ENCODE measurements around the gene C10orf90. TPM values are rescaled to one million over a fixed set of nuclear protein-coding genes. Genes with fewer than 3 reads are reported as not detected.
"Not testable (repeated sequence)": the region's sequence is repeated elsewhere in the genome, so short reads cannot be mapped to it uniquely, and the experiment has no call there.

The C10orf90 gene
- total RNA-seq, 4 donors from 2014 or later = not detected

DNA sequence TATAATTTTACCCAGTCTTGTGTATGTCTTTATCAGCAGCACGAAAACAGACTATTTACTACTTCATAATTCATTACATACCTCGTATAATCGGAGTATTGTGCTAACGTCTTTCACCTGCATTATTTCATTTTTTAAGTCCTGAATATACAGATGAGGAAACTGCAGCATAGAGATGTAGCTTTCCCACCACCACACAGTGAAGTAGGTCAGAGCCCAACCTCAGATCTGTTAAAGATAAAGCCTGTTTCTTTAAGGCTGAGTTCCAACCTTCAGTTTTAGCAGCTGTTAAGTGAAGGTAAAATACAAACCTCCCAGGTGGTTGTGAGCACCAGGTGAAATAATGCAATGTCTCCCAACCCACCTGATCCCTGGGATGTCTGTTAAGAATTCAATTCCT lies 280.2 kb downstream of the C10orf90 start:
- Histone ChIP-seq H3K4me3 (no peak overlapping the region), H3K4me1 (peaks cover 0 to 17% (median 0%) of the 10 kb centered on the region in 4 donors), H3K9me3 (peaks cover 0 to 4% (median 0%) of the 10 kb centered on the region in 4 donors), H3K36me3 (no peaks in the 10 kb centered on the region), H3K27ac (no peak overlapping the region), H3K27me3 (no peaks in the 10 kb centered on the region)
- TF ChIP-seq POLR2A (IDR thresholded peaks at IDR 0.05) = no peak
- DNase-seq = no peak

DNA sequence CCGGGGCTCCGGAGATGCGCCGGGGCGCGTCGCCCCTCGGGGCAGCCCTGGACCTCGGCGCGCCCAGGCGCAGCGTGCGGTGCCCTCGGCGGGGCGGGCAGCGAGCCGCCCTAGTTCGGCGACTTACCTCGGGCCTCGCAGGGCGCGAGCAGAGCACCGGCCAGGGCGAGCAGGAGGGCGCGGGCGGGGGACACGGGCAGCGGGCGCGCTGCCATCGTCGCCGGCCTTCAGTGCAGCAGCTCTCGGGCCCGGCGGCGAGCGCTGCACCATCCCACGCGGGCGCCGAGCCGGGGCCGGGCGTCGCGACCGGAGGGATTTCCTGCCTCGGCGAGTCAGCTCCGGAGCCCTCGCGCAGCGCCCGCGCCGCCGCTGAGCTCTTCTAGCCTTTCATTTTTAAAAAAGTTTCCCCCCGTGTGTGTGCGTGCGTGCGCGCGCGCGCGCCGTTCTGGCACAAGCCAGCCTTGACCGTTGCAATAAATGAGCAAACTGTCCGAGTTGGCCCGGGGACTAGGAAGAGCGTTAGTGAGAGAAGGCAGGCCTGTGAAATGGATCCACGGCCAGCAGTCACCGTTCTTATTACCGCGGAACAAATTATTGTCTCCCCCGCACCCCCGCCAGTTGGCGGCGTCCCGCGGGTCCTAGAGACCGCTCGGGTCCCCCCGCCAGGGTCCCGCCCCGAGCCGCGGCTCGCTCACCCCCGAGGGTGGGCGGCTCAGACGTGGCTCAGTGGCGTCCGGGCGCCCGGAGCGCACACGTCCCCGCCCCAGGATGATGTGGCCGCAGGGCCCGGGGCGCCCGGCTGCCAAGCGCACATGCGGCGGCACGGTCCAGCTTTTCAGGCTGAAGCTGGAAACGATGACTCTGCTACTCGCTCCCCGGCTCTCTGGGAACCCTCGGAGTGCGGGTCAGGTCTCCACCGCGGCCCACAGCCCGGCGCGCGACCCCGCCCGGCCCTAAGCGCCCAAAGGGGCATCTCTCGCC lies 282.3 kb downstream of the C10orf90 start, which contains the start of gene ADAM12:
Gene ADAM12 (minus strand): TSS at position 547 of the 981 bp plus-strand sequence. CDS start 332 bp downstream, at position 215.
- H3K4me1 ChIP-seq = peaks cover 0 to 17% (median 0%) of the 10 kb centered on the region in 4 donors
- peak within 1 kb of the TSS; percentile 17 to 51 (median 39) for H3K4me3 ChIP-seq
- no peaks in the 10 kb centered on the region for H3K36me3 ChIP-seq
- no peak for TF ChIP-seq POLR2A (IDR thresholded peaks at IDR 0.05)
- TF ChIP-seq, protein P1, sequence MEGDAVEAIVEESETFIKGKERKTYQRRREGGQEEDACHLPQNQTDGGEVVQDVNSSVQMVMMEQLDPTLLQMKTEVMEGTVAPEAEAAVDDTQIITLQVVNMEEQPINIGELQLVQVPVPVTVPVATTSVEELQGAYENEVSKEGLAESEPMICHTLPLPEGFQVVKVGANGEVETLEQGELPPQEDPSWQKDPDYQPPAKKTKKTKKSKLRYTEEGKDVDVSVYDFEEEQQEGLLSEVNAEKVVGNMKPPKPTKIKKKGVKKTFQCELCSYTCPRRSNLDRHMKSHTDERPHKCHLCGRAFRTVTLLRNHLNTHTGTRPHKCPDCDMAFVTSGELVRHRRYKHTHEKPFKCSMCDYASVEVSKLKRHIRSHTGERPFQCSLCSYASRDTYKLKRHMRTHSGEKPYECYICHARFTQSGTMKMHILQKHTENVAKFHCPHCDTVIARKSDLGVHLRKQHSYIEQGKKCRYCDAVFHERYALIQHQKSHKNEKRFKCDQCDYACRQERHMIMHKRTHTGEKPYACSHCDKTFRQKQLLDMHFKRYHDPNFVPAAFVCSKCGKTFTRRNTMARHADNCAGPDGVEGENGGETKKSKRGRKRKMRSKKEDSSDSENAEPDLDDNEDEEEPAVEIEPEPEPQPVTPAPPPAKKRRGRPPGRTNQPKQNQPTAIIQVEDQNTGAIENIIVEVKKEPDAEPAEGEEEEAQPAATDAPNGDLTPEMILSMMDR (IDR thresholded peaks at IDR 0.05) = no peak
- peaks cover 0 to 4% (median 0%) of the 10 kb centered on the region in 4 donors for H3K9me3 ChIP-seq
- no peaks in the 10 kb centered on the region for H3K27me3 ChIP-seq
- DNase-seq = no peak
- peak within 1 kb of the TSS in 1 of 4 donors; percentile 10 for H3K27ac ChIP-seq

DNA sequence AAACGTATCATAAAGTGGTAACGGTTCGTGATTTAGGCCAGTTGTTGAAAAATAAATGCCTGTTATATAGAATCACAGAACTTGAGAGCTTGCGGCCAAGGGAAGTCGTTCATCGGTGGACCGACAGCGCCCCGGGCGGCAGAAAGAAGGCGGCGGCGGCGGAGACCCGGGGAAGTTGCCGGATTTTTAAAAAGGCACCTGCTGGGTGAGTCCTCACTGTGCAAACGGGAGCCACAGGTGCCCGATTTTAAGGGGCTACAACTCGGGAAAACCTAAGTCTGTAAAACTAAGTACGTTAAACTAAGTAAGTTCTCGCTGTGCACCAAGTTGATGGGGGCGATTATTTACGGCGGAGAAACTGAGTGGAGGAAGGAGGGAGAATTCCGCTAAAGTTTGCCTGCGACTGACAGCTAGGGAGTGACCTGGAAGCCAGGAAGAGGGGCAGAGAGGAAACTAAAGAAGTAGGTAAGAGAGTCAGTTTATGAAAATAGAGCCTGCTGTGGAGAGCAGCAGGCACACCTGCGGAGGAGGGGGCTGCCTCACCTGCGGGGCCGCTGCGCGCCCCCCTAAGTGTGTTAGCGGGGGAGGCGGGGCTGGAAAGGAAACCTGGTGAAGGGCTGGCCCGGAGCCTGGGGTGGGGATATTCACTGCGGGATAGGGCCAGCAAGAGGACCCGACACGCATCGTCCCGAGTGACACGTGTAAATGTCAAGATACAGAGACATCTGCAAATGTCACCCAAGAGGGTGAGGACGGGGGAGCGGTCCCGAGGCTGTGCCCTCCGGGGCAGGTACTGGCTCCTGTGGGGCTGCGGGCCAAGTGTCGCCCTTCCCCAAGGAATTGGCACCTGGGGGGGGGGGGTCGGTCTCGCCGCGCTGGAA lies 283.2 kb downstream of the C10orf90 start:
- H3K9me3 ChIP-seq = peaks cover 0 to 4% (median 0%) of the 10 kb centered on the region in 4 donors
- H3K27ac ChIP-seq = no peak overlapping the region
- H3K27me3 ChIP-seq = no peaks in the 10 kb centered on the region
- DNase-seq = peak; percentile 20 to 68 (median 64)
- peak overlapping the region; percentile 17 to 51 (median 39) for H3K4me3 ChIP-seq
- TF ChIP-seq POLR2A (IDR thresholded peaks at IDR 0.05) = no peak
- TF ChIP-seq, protein P1 (IDR thresholded peaks at IDR 0.05) = peak in 4 of 6 experiments; percentile 31 to 65 (median 55)
- H3K4me1 ChIP-seq = peaks cover 0 to 17% (median 0%) of the 10 kb centered on the region in 4 donors
- H3K36me3 ChIP-seq = no peaks in the 10 kb centered on the region

DNA sequence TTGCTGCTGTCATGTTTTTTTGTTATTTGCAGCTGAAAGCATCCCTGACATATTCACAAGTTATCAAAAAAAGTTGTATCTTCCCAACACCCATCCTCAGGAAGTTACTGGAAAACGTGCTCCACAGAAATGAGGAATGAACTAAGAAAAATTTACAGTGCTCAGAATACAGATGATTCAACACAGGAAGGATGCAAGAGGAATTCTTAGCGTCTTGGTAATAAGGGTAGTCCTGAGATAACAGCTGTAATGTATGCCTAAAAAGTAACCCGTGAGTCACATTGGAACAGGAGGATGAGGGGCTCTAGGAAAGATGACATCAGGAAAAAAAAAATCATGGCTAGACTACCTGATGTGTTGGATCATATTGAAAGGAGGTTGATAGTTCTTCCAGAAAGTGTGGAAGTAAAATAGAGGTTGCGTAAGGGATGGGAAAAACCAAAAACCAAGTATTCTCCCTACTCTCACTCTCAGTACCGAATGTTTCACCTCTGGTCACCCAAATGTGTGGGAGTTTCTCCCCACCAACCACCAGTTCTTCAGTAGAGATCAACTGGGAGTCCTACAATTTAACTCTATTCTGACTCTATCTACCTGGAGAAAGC lies 286.1 kb downstream of the C10orf90 start:
- TF ChIP-seq, protein P1 (IDR thresholded peaks at IDR 0.05) = no peak
- no peak for TF ChIP-seq POLR2A (IDR thresholded peaks at IDR 0.05)
- no peak overlapping the region for H3K4me3 ChIP-seq
- H3K4me1 ChIP-seq = peaks cover 0 to 17% (median 0%) of the 10 kb centered on the region in 4 donors
- DNase-seq = no peak
- no peak overlapping the region for H3K27ac ChIP-seq
- H3K9me3 ChIP-seq = peaks cover 0 to 4% (median 0%) of the 10 kb centered on the region in 4 donors
- no peaks in the 10 kb centered on the region for H3K27me3 ChIP-seq
- no peaks in the 10 kb centered on the region for H3K36me3 ChIP-seq

DNA sequence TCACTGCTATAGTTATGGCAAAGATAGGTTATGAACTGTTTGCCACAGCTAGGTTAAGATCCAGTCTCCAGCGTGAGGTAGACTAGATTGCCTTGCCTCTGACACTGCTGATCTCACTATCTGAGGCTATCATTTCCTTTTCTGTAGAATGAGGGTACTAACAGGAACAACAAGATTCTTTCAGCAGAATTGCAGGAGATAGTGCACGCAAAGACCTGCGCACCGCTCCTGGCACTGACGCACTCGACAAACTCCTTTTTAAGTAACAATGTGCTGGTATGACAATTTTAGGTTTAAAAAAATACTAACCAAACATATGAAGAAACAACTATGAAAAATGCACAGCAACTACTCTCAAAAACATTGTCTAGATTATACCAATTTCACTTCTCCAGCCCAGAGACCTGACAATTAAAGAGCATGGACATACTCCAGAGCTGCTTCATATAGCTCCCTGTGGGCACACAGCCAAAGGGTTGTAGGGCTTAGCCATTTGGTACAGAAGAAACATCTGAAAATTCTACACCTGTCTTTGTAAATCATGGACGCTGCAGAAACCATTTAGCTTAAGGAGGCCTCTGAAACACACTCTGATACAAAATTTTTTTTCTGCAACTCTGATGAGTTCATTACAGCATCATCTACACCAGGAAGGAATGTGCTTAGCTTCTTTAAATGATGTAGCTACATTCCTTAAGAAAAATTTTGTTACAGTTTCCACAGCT lies 290.0 kb downstream of the C10orf90 start:
- TF ChIP-seq, protein P1 (IDR thresholded peaks at IDR 0.05) = no peak
- TF ChIP-seq POLR2A (IDR thresholded peaks at IDR 0.05) = no peak
- DNase-seq = no peak
- H3K36me3 ChIP-seq = no peaks in the 10 kb centered on the region

DNA sequence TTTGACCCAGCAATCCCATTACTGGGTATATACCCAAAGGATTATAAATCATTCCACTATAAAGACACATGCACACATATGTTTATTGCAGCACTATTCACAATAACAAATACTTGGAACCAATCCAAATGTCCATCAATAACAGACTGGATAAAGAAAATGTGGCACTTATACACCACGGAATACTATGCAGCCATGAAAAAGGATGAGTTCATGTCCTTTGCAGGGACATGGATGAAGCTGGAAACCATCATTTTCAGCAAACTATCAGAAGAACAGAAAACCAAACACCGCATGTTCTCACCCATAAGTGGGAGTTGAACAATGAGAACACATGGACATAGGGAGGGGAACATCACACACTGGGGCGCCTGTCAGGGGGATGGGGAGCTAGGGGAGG lies 291.3 kb downstream of the C10orf90 start:
- not testable (repeated sequence) for H3K27ac ChIP-seq, H3K4me3 ChIP-seq, DNase-seq, H3K36me3 ChIP-seq, H3K9me3 ChIP-seq, H3K27me3 ChIP-seq, H3K4me1 ChIP-seq

More for the DNA sequence above, 290.0 kb downstream of the C10orf90 start:
- Histone ChIP-seq H3K4me3 (no peak overlapping the region), H3K4me1 (no peaks in the 10 kb centered on the region), H3K9me3 (no peaks in the 10 kb centered on the region), H3K27ac (no peak overlapping the region), H3K27me3 (no peaks in the 10 kb centered on the region)

All from Peyer's patch (tissue), 4 donors.